Measurements from ENCODE around the gene TMEM178A. TPM values are rescaled to one million over a fixed set of nuclear protein-coding genes. Genes with fewer than 3 reads are reported as not detected.
A peak's percentile ranks its signal among the peaks of the same experiment; 100 is the strongest.

TMEM178A gene
- total and polyA plus RNA-seq, 11 donors: 0.65 to 4.6 (median 3.0) TPM

- no peak for TF ChIP-seq CTCF (IDR thresholded peaks at IDR 0.05)
- TF ChIP-seq POLR2A (IDR thresholded peaks at IDR 0.05): no peak
- no peak for DNase-seq
- Histone ChIP-seq H3K4me1 (peaks cover 0 to 17% (median 7%) of the 10 kb centered on the region in 12 donors), H3K9me3 (no peaks in the 10 kb centered on the region), H3K4me3 (peak overlapping the region in 11 of 12 donors; percentile 56 to 93 (median 65)), H3K27ac (peak overlapping the region in 1 of 12 donors; percentile 69), H3K27me3 (peaks cover 0 to 28% (median 0%) of the 10 kb centered on the region in 9 donors), H3K36me3 (no peaks in the 10 kb centered on the region)
- intact Hi-C loops (cut with DNase I): no loop called here
- no peak for ATAC-seq
- 50 to 63% (median 53%) methylated on average over 7 of the region's 7 CpGs for WGBS, 4 donors
These were observed 1.6 kb downstream of the TMEM178A start for GRCh38 chr2:39667104-39667885.

GRCh38 chr2:39667886-39668276, 2.2 kb downstream of the TMEM178A start:
- no peaks in the 10 kb centered on the region for H3K9me3 ChIP-seq
- peaks cover 0 to 28% (median 0%) of the 10 kb centered on the region in 9 donors for H3K27me3 ChIP-seq
- no peaks in the 10 kb centered on the region for H3K36me3 ChIP-seq
- no peak for DNase-seq
- TF ChIP-seq CTCF (IDR thresholded peaks at IDR 0.05) (no peak), POLR2A (IDR thresholded peaks at IDR 0.05) (no peak)
- no peak overlapping the region for H3K27ac ChIP-seq
- no peak overlapping the region for H3K4me3 ChIP-seq
- intact Hi-C loops (cut with DNase I): no loop called here
- ATAC-seq: no peak
- peaks cover 0 to 17% (median 7%) of the 10 kb centered on the region in 12 donors for H3K4me1 ChIP-seq

- no peak for DNase-seq
- peaks cover 0 to 17% (median 7%) of the 10 kb centered on the region in 12 donors for H3K4me1 ChIP-seq
- no peaks in the 10 kb centered on the region for H3K9me3 ChIP-seq
- WGBS, 4 donors: 83 to 99% (median 94%) methylated on average over 1 of the region's 1 CpG
- ATAC-seq: no peak
- no peak overlapping the region for H3K27ac ChIP-seq
- H3K4me3 ChIP-seq: no peak overlapping the region
- H3K36me3 ChIP-seq: no peaks in the 10 kb centered on the region
- TF ChIP-seq CTCF (IDR thresholded peaks at IDR 0.05): no peak
- no peak for TF ChIP-seq POLR2A (IDR thresholded peaks at IDR 0.05)
- intact Hi-C loops (cut with DNase I): no loop called here
- peaks cover 0 to 28% (median 0%) of the 10 kb centered on the region in 9 donors for H3K27me3 ChIP-seq
These were observed 2.9 kb downstream of the TMEM178A start for GRCh38 chr2:39668576-39669080.

- 54 to 69% (median 57%) methylated on average over 4 of the region's 4 CpGs for WGBS, 4 donors
- DNase-seq: no peak
- intact Hi-C loops (cut with DNase I): no loop called here
These were observed 5.9 kb downstream of the TMEM178A start for GRCh38 chr2:39671604-39672003.

More at GRCh38 chr2:39671604-39672003, 5.9 kb downstream of the TMEM178A start:
- Histone ChIP-seq H3K27me3 (peaks cover 0 to 19% (median 0%) of the 10 kb centered on the region in 9 donors), H3K36me3 (no peaks in the 10 kb centered on the region), H3K4me1 (peaks cover 0 to 12% (median 5%) of the 10 kb centered on the region in 12 donors), H3K27ac (no peak overlapping the region), H3K9me3 (no peaks in the 10 kb centered on the region), H3K4me3 (no peak overlapping the region)
- no peak for ATAC-seq
- TF ChIP-seq POLR2A (IDR thresholded peaks at IDR 0.05) (no peak), CTCF (IDR thresholded peaks at IDR 0.05) (no peak)
